ENCODE data around the gene PRKRIP1. TPM values are rescaled to one million over a fixed set of nuclear protein-coding genes. Genes with fewer than 3 reads are reported as not detected.
"Not testable (repeated sequence)": the region's sequence is repeated elsewhere in the genome, so short reads cannot be mapped to it uniquely, and the experiment has no call there.

PRKRIP1 gene
- total RNA-seq, 2 experiments from 2014 or later, result 37.8 to 39.1 TPM

- Mint-ChIP-seq H3K4me3 (no peak overlapping the region), H3K27ac (no peak overlapping the region), H3K27me3 (no peaks in the 10 kb centered on the region), H3K36me3 (no peaks in the 10 kb centered on the region), H3K4me1 (peaks cover 2% of the 10 kb centered on the region), H3K9me3 (no peaks in the 10 kb centered on the region)
- POLR2A ChIA-PET, result interaction anchor here (1.2 kb wide), 1 partner anchor 56 kb away, joined by 3 read pairs; no protein-coding TSS in a partner anchor
- DNase-seq (no peak), ATAC-seq (ENCODE audit: low read depth) (no peak)
Measured at GRCh38 chr7:102471791-102472125, 75.6 kb downstream of the PRKRIP1 start.

GRCh38 chr7:102472126-102473041 is 76.2 kb downstream of the PRKRIP1 start:
- H3K9me3 Mint-ChIP-seq, result no peaks in the 10 kb centered on the region
- no peaks in the 10 kb centered on the region for H3K4me1 Mint-ChIP-seq
- H3K36me3 Mint-ChIP-seq, result no peaks in the 10 kb centered on the region
- ATAC-seq (ENCODE audit: low read depth) (no peak), DNase-seq (peak; percentile 26)
- no peaks in the 10 kb centered on the region for H3K27me3 Mint-ChIP-seq
- no peak overlapping the region for H3K27ac Mint-ChIP-seq
- H3K4me3 Mint-ChIP-seq, result no peak overlapping the region
- POLR2A ChIA-PET, result interaction anchor here (0.5 to 1.2 kb wide), 2 partner anchors 31 to 57 kb away, joined by 3 read pairs; no protein-coding TSS in a partner anchor

GRCh38 chr7:102473271-102473991 is 77.3 kb downstream of the PRKRIP1 start:
- ATAC-seq (ENCODE audit: low read depth) (no peak), DNase-seq (peak; percentile 21)
- POLR2A ChIA-PET, result no interaction called here
- no peaks in the 10 kb centered on the region for H3K4me1 Mint-ChIP-seq
- no peaks in the 10 kb centered on the region for H3K36me3 Mint-ChIP-seq
- H3K27ac Mint-ChIP-seq, result no peak overlapping the region
- H3K27me3 Mint-ChIP-seq, result no peaks in the 10 kb centered on the region
- no peak overlapping the region for H3K4me3 Mint-ChIP-seq
- no peaks in the 10 kb centered on the region for H3K9me3 Mint-ChIP-seq

- H3K27ac Mint-ChIP-seq; H3K27me3 Mint-ChIP-seq; H3K4me3 Mint-ChIP-seq; H3K36me3 Mint-ChIP-seq; ATAC-seq (ENCODE audit: low read depth); H3K9me3 Mint-ChIP-seq; H3K4me1 Mint-ChIP-seq; POLR2A ChIA-PET: not testable (repeated sequence)
- DNase-seq, result peak; percentile 4
Measured at GRCh38 chr7:102474116-102474515, 78.0 kb downstream of the PRKRIP1 start.

GRCh38 chr7:102474736-102475435 is 78.7 kb downstream of the PRKRIP1 start:
- ATAC-seq (ENCODE audit: low read depth); POLR2A ChIA-PET; H3K9me3 Mint-ChIP-seq; H3K27me3 Mint-ChIP-seq; H3K27ac Mint-ChIP-seq; H3K4me1 Mint-ChIP-seq; H3K4me3 Mint-ChIP-seq; H3K36me3 Mint-ChIP-seq: not testable (repeated sequence)
- peak; percentile 12 for DNase-seq

Small RNAs within 50 kb of the gene (microRNA-seq; reads per million reads assigned to microRNA genes)
- gene MIR4467, result not detected
- 9.1 reads per million, percentile 12 among the genes with 10 or more reads in this experiment for gene MIR5090
- gene MIR548O, result not detected

Other genes starting within 250 kb of the PRKRIP1 start
- 1 to 10 TPM in 1 of 2 experiments, under 1 TPM in 1; 0.97 to 1.2 TPM for gene SH2B2, start 109.5 kb upstream of the PRKRIP1 start, total RNA-seq
- gene SPDYE6, start 39.9 kb upstream of the PRKRIP1 start, total RNA-seq, result not detected
- gene ORAI2, start 37.2 kb downstream of the PRKRIP1 start, total RNA-seq, result 10 to 100 TPM; 51.9 to 58.3 TPM
- 10 to 100 TPM; 12.5 to 14.0 TPM for gene ALKBH4, start 68.5 kb downstream of the PRKRIP1 start, total RNA-seq
- gene LRWD1, start 68.6 kb downstream of the PRKRIP1 start, total RNA-seq, result 10 to 100 TPM; 14.7 to 15.8 TPM
- 10 to 100 TPM; 48.3 to 53.6 TPM for gene POLR2J, start 82.6 kb downstream of the PRKRIP1 start, total RNA-seq
- 10 to 100 TPM; 16.2 to 18.0 TPM for gene RASA4B, start 121.4 kb downstream of the PRKRIP1 start, total RNA-seq
- 10 to 100 TPM; 20.5 to 20.7 TPM for gene UPK3BL2, start 147.3 kb downstream of the PRKRIP1 start, total RNA-seq
- gene SPDYE2, start 154.9 kb downstream of the PRKRIP1 start, total RNA-seq, result under 1 TPM in 1 of 2 experiments, not detected in 1; 0.28 TPM
- 10 to 100 TPM; 49.0 to 57.2 TPM for gene POLR2J3, start 176.2 kb downstream of the PRKRIP1 start, total RNA-seq
- gene RASA4, start 220.4 kb downstream of the PRKRIP1 start, total RNA-seq, result 10 to 100 TPM; 40.5 to 43.2 TPM
- 10 to 100 TPM; 41.8 to 44.5 TPM for gene UPK3BL1, start 246.4 kb downstream of the PRKRIP1 start, total RNA-seq

Measured in activated naive CD8-positive, alpha-beta T cell treated with anti-CD3 and anti-CD28 coated beads, Interleukin-2, amount 10 ng/mL, durations not matched to agents 7 days and 5 days (primary cell).